SW480 (cell line): ENCODE measurements around the gene KIF3B.
"Not testable (repeated sequence)": the region's sequence is repeated elsewhere in the genome, so short reads cannot be mapped to it uniquely, and the experiment has no call there.

Experiments
- DNase-seq: peaks from one replicate; pipeline ENCODE4 v3.0.0-alpha.2; 2016; ENCODE audit warnings: low spot score

The KIF3B gene

DNA sequence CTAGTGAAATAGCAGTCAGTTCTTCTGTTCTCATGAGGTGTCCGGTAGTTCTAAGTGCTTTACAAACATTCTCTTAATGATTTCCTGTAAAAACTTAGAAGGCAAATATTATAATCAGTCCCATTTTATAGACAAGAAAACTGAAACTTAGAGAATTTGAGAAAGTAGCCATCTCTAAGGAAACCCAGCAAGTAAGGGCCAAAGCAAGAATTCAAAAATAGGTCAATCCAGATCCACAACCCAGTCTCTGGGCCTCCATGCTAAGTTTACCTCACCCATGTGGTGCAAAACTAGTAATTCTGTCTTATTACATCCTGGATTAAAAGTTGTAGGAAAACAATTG, 53.1 kb downstream of the KIF3B start:
- no peak for DNase-seq

DNA sequence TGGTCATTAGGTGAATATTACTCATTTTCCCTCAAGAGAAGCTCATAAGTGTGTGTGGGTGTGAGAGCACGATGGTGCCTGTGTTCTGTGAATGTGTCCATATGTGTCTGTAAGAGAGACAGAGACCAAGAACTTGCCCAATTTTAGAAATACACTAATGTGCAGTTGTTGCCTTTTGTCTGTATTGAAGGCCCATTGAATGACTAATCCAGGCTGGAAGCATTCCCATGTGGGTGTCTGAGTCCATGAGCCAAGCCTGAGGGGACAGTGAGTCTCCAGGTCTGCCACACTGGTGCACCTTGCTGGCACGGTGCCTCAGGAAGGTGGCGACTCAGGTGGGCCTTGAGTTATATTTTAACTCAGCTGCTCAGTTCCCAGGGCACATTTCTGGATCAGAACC, 55.2 kb downstream of the KIF3B start:
- DNase-seq, result no peak

DNA sequence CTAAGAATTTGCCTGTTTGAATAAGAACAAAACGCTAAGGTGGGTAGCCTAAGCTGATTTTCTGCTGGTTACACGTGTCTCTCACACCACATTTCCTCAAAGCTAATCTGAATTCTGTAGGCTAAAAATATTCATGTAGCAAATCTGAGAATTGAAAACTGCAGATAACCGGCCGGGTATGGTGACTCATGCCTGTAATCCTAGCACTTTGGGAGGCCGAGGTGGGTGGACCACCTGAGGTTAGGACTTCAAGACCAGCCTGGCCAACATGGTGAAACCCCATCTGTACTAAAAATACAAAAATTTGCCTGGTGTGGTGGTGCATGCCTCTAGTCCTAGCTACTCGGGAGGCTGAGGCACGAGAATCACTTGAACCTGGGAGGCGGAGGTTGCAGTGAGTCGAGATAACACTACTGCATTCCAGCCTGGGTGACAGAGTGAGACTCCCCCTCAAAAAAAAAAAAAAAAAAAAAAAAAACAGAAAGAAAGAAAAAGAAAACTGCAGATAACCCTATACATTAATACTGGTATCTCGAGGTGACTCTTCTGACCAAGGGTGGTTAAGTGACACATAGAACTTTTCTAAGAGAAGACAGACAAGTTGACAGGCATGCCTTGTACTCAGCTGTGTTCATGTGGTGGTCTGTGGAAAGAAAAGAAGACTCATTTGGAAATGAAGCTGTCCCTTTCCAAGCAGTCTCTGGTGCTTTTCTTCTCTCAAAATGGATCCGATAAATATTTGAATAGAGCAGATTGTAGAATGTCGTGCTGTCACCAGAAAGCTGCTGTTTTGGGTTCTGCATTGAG, 55.9 kb downstream of the KIF3B start:
- DNase-seq, result no peak

DNA sequence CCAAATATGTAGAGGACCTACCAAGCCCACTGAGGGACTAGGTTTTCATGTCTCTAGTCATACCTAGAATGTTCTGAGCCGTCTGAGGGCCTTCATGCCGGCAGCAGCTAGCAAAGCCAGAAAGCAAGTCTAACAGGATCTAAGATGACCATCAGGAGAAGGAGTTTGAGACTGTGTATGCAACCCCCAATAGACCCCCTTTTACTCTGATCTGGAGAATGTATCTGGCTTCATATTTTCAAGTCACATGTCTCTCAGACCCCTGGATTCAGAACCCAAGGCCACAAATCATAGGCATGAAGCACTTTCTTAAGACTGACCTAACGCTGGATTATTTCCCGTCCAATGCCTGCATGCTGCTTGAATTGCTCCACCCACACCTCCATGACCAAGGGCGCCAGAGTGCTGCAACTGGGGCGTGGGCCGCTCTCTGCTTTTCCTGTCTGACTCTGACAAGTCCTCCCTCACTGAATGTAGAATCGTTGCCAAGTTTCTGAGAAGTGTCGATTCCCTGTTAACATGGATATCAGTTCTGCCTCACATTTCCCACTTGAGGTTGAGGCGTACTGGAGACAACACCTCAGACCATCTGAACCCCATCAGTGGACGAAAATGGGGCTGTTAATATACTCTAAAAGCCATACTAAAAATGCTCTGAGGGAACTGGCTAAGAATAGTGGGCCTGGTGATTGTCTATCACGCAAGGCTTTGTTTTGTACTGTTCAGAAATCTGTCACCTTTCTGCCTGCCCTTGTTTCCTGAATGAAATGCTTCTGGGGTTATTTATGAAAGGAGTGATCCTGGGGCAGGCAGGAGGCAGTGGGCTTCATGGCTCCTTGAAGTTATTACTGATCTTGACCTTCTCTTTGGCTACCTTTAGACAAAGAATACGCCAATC, 56.8 kb downstream of the KIF3B start:
- no peak for DNase-seq

DNA sequence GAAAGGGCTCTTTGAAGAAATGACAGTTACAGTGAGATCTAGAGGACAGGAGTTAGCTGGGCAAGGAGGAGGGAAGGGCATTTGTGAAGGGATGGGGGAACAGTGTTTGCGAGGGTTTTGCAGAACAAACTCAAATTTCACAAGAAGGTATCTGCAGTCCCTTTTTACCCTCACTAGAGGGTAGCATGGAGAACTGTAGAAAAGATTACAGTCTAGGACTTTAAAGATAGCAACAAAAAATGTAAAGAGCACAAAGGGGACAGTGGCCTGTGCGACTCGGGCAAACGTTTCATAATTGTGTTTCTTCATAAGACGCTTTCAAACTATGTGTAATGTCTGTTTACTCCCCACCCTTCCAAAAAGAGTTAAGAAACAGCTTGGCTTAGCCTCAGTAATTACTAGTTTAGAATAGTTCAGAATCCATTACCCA, 59.5 kb downstream of the KIF3B start:
- peak; percentile 60 for DNase-seq

DNA sequence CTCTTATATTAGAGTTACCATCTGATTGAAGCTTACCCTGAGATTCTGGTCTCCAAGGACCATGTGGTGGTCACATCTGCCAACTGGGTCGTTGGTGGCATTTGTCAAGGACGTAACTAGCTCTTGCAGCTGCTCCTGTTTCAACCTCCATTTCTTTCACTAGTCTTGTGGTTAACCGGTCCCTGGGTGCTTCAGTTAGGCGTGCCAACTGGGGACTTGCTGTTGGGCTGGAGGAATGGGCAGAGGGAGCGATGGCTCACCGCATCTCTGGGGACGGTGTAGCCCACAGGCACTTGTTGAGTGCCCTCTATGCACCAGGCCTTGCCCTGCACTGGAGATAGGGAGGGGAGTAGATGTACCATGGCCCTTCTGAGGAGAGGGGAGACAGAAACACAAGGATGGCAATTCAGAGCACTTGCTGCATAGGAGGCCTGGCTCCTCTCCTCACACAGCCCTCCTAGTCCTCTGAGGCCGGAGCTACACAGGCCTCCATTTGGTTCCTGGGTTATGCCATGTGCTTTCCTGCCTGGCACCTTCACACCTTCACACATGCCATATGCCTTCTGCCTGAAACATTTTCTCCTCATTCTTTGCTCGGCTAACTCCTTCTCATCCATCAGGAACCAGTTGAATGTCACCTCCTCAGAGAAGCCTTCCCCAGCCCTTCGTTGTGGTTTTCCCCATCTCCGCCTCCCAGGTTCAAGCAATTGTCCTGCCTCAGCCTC, 60.6 kb downstream of the KIF3B start:
- no peak for DNase-seq

DNA sequence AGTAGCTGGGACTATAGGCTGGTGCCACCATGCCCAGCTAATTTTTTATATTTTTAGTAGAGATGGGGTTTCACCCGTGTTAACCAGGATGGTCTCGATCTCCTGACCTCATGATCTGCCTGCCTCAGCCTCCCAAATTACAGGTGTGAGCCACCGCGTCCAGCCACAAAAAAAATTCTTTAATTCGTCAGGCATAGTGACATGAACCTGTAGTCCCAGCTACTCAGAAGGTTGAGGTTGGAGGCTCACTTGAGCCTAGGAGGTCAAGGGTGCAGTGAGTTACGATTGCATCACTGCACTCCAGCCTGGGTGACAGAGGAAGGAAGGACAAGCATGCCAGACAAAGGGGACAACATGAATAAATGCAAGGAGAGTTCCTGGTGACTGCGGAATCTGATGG, 61.2 kb downstream of the KIF3B start:
- no peak for DNase-seq

DNA sequence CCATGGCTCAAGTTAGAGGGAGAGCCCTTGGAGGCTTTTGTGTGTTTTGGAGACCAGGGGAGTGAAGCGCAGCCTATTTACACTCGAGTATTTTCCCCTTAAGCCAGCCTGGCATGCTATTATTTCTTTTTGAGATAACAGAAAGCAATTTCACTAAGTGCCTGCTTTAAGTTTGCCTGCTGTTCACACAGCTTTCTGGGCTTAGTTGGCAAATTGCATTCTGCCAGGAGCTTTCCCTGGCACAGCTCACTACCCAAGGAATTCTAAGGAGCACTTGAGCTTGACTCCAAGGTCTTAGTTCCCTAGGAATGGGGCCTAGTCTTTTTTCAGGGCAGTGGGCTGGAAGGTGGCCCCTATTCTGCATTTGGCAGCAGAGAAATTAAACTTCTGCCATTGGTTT, 61.7 kb downstream of the KIF3B start:
- no peak for DNase-seq

DNA sequence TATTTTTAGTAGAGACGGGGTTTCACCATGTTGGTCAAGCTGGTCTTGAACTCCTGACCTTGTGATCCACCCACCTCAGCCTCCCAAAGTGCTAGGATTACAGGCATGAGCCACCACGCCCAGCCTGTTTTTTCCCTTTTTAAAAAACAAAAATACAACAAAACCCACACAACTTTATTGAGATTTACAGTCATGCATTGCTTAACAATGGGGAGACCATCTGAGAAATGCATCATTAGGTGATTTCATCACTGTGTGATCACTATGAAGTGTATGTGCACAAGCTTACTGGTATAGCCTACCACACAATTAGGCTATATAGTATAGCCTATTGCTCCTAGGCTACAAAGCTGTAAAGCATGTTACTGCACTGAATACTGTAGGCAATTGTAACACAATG, 63.6 kb downstream of the KIF3B start:
- not testable (repeated sequence) for DNase-seq

DNA sequence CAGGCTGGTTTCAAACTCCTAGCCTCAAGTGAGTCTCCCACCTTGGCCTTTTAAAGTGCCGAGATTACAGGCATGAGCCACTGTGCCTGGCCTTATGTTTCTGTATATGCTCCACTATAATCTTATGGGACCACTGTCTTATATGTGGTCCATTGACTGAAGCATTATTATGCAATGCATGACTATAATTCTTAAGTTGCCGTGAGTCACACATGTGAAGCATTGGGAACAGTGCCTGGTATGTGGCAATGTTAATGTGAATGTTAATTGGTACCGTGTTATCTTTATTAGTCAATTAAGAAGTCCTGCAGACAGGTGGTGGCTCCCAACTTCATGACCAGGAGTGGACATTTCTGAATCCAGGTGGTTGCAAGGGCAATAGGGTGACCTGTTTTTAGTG, 66.0 kb downstream of the KIF3B start:
- DNase-seq, result no peak

DNA sequence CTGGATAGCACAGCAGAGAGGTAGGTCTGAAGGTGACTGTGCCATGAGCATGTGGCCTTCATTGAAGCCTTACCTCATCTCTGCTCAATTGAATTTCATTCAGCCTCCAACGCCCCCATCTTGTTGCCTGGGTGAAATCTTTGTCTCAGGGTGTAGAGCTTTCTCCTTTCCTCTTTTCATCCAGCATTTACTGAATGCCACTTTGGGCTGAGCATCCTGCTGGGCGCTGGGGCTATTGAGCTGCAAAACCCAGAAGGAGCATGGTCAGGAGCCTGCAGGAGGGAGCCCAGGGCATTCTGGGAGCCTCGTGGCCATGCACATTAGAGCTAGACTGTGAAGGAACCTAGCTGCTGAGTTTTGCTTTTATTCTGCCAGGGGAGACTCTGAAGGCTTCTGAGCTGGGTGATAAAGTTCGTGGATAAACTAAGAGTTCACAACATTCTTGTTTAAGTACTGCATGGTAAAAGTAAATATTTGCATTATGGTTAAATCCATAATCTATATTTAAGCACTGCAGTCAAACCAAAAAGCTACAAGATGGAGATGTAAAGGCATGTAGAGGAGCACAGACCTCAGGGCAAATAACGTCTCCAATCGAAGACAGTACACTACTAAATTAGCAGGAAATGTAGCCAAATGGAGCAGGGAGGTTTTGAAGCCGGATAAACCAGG, 67.5 kb downstream of the KIF3B start:
- DNase-seq, result no peak

DNA sequence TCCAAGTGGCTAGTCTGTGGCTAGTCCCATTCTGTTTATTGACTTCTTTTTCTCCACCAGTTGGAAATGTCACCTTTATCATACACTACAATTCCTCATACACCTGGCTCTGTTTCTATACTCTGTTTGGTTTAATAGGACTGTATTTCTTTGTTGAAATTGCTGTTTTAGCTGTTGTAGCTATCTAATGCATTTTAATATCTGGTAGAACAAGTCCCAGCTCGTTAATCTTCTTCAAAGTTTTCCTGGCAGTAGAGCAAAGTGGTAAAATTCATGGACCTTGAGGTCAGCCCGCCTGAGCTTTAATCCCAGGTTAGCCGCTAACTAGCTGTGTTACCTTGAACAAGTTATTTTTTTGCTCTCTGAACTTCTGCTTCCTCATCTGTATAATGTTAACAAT, 70.8 kb downstream of the KIF3B start:
- DNase-seq, result no peak

DNA sequence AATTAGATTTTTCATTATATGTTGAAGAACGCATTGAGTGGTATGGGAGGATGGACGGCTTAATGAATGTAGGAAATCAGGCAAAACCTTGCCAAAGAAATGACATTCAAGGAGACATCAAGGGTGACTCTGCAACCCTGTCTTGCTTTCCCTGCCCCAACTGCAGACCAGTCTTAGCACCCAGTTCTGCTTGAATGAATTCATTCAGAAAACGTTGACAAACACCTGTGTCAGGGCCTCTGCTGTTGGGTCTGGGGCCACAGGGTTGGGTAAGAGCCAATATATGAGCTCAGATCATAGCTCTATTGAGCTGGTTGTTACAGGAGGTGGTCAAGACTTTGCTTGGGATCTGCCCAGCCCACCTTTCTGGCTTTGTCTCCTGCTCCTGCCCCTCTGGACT, 73.0 kb downstream of the KIF3B start:
- no peak for DNase-seq

DNA sequence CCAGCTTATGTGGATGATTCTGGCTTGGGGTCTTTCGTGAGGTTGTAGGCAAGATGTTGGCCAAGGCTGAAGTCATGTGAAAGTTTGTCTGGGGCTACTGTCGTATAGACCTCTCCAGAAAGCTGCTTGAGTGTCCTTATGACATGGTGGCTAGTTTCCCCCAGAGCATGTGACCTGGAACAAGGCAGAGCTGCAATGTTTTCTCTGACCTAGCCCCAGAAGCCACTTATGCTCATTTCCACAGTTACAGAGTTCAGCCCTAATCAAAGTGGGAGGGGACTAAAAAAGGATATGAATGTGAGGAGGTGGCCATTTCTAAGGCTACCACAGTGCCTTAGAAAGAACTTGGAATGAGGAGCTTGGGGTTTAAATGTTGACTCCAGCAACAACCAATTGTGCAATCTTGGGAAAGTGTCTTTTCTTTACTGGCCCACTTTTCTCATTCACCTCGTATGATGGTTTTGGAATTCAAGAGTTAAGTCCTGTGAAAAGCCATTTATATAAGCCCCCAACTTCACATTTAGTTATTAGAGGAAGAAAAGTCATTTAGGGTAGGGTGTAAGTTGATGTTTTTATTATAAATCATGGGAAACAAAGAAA, 74.8 kb downstream of the KIF3B start:
- no peak for DNase-seq

DNA sequence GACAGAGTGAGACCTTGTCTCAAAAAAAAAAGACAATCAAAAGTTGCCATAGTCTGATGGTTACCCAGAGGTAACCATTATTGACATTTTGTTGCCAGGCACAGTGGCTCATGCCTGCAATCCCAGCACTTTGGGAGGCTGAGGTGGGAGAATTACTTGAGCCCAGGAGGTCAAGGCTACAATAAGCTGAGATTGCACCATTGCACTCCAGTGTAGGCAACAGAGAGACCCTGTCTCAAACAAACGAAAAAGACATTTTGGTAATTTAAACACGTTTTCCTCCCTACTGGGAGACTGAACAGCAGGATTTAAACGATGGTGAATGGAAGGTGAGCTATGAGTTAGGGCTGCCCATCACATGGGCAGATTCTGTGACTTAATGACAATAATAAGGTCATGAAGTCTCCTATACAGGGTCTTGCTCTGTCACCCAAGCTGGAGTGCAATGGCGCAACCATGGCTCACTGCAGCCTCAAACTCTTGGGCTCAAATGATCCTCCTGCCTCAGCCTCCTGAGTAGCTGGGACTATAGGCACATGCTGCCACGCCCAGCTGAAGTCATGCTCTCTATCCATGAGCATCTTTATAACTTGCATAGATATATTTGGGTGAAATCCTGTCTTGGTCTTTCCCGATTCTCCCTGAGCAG, 76.5 kb downstream of the KIF3B start:
- no peak for DNase-seq

DNA sequence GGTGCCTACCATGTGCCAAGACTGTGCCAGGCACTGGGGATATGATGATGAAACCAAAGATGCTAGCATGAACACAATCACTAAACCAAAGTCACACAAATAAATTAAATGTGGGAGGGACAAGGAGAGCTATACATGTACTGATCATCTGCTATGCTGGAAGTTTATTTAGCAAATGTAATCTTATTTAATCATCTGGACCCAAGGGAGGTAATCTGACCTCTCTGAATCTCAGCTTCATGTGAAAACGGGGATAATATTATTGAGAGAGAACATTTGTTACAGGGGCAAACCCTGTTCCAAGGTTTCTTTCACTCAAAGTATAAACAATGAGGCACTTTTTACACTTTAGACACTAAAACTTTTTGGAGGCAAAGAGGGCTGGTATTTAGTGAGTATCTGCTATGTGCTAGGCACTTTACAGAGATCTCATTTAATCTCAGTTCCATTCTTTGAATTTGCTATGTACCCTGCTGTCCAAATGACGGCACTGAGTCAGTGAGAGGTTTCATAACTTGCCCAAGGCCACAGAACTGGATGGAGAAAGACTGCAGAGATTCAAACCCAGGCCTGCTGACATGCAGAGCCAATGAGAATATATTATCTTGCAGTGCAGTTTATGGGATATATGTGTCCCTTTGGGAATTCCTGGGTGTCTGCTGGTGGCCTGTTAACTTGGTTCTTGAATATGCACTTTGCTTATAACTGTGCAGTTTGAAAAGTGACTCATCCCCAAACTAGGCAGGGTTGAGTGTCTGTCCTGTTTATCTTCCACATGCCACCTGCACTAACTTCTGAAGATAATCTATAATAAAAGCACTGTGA, 77.4 kb downstream of the KIF3B start:
- DNase-seq, result peak; percentile 45

DNA sequence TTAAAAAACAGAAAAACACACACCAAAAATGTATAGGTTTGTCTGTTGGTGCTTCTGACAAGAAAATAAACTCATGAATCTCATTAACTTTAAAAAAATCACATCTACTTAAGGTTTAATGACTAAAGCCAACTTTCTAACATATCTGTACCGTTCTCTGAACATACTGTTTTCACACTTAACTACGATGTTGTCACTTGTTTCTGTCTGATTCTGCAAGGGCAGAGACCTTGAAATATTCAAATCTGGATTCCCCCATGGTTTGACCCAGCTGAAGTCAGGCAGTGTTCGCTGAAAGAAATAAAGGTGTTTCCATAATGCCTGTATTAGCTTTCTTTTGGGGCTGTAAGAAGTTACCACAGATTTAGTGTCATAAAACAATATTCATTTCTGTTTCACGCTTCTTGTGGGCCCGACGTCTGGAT, 78.0 kb downstream of the KIF3B start:
- no peak for DNase-seq

DNA sequence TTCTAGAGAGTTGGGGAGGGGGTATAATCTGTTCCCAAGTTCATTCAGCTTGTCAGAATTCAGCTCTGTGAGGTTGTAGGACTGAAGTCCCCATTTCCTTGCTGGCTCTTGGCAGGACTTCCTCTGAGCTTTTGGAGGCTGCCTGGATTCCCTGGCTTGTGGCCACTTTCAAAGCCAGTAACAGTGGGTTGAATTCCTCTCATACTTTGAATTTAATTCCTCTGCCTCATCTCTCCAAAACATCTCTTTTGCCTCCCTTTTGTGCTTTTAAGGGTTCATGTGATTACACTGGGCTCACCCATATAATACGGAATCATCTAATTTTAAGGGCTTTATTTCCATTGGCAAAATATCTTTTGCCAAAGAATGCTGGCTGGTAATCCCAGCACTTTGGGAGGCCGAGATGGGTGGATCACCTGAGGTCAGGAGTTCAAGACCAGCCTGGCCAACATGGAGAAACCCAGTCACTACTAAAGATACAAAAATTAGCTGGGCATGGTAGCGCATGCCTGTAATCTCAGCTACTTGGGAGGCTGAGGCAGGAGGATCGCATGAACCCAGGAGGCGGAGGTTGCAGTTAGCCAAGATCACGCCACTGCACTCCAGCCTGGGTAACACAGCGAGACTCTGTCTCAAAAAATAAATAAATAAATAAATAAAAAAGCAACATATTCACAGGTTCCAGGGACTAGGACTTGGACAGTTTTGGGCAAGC, 78.6 kb downstream of the KIF3B start:
- not testable (repeated sequence) for DNase-seq

DNA sequence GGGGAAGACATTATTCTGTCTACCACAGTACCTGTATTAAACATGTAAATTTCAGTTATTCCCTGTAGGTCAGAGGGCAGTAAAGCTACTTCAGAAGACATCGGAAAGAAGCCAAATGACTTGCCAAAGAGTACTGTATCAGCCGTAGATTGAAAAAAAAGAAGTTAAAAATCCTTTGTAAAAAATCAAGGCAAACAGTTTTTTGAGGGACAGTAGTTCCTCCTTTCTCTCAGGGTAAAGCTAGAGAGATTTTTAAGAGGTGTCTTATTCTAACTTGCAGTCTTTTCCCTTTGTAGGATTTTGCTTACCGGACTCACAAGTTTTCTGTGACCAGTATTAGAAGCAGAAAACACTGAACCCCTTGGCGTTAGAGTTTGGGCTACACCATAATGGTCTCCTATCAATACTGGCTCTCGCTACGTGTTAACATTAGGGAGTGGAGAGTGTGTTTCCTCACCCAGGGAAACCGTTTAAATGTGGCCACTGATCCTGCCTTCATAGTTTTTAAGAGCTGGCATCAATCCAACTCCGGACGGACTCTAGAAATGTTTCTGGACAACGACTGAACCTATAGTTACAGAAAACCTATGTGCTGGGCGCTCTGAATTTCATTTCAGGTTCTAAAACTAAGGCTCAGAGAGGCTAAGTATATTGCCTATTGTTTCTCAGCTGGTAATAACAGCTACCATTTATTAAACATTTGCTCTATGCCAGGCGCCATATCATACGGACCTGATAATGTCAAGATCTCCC, 79.3 kb downstream of the KIF3B start:
- no peak for DNase-seq
